Chondrocyte (in vitro differentiated cells): ENCODE data around the gene TM9SF4. TPM values are rescaled to one million over a fixed set of nuclear protein-coding genes. Genes with fewer than 3 reads are reported as not detected.

Source experiments
- total RNA-seq: library from RNA; stranded (reverse); gene quantifications from 3 replicates; pipeline ENCODE4 v1.2.1, GENCODE V29; 2021

The TM9SF4 gene
- total RNA-seq, 1 donor from 2014 or later: 83.7 TPM

Other genes with a start within 250 kb of the TM9SF4 start
- 3.6 to 11.6 TPM (median 11.5 TPM) in 3 replicates for gene DUSP15, start 239.2 kb upstream of the TM9SF4 start, total RNA-seq
- 0.24 to 0.37 TPM (median 0.33 TPM) in 3 replicates for gene TTLL9, start 239.1 kb upstream of the TM9SF4 start, total RNA-seq
- 8.9 to 19.0 TPM (median 15.2 TPM) in 3 replicates for gene PDRG1, start 157.7 kb upstream of the TM9SF4 start, total RNA-seq
- 0.02 TPM in 1 of 3 replicates, not detected in the others for gene XKR7, start 141.6 kb upstream of the TM9SF4 start, total RNA-seq
- gene CCM2L, start 99.3 kb upstream of the TM9SF4 start, total RNA-seq: not detected in 3 replicates
- not detected in 3 replicates for gene HCK, start 57.5 kb upstream of the TM9SF4 start, total RNA-seq
- gene PLAGL2, start 98.0 kb downstream of the TM9SF4 start, total RNA-seq: 9.1 to 16.9 TPM (median 16.4 TPM) in 3 replicates
- 61.6 to 68.3 TPM (median 66.4 TPM) in 3 replicates for gene POFUT1, start 98.2 kb downstream of the TM9SF4 start, total RNA-seq
- gene KIF3B, start 167.9 kb downstream of the TM9SF4 start, total RNA-seq: 34.2 to 36.1 TPM (median 35.5 TPM) in 3 replicates
- gene ASXL1, start 248.6 kb downstream of the TM9SF4 start, total RNA-seq: 59.9 to 92.6 TPM (median 78.9 TPM) in 3 replicates